Endothelial cell of umbilical vein (primary cell): ENCODE results near the gene ITGA2B. TPM values are rescaled to one million over a fixed set of nuclear protein-coding genes. Genes with fewer than 3 reads are reported as not detected.

Source experiments
- BruUV-seq: library from RNA; stranded (reverse); fragments of 400-500 nt; replicated peaks from 2 replicates; lab custom pipeline; 2021; lab: Mats Ljungman, UMichigan
- CTCF ChIA-PET: fragments of 300-600, 350-600 bp; sonication (Branson Sonifier 250); formaldehyde crosslinking; loops from one replicate; lab custom pipeline; 2021; ENCODE audit warnings: antibody characterized with exemption, inconsistent platforms; lab: Charles Lee
- POLR2A ChIA-PET: fragments of 300-600, 350-600 bp; sonication (Branson Sonifier 250); formaldehyde crosslinking; loops from one replicate; lab custom pipeline; 2021; ENCODE audit warnings: antibody characterized with exemption, inconsistent platforms; lab: Charles Lee
- DNase-seq: peaks from one replicate; pipeline ENCODE4 v3.0.0-alpha.2; 2011; ENCODE audit warnings: low read depth, low spot score
- FAIRE-seq: peaks from 2 replicates; lab custom pipeline; 2011; peaks lifted over from hg19 to GRCh38; lab: Jason Lieb, UNC
- H2AFZ ChIP-seq: 2 replicates; pipeline ENCODE4 v1.6.0; 2012; ENCODE audit warnings: low read depth, low read length, control low read depth, inconsistent platforms
- H3K27ac ChIP-seq: 2 replicates; pipeline ENCODE4 v1.5.1; 2011; ENCODE audit warnings: low read depth, mild to moderate bottlenecking, control low read depth, low read length, moderate library complexity; ENCODE audit not compliant: insufficient read depth
- H3K27me3 ChIP-seq, 2 experiments: 2 replicates each; pipeline versions ENCODE4 v1.6.0 to v1.6.1; 2011; ENCODE audit warnings: low read length in 2 of 2, mixed read lengths in 1 of 2; ENCODE audit not compliant: control insufficient read depth in 2 of 2, insufficient read depth in 2 of 2
- H3K36me3 ChIP-seq, 2 experiments: 2 replicates in 1 of 2; 3 replicates in 1 of 2; pipeline ENCODE4 v1.5.1; 2011; ENCODE audit warnings: low read length in 2 of 2, mild to moderate bottlenecking in 1 of 2, moderate library complexity in 1 of 2; ENCODE audit not compliant: control insufficient read depth in 2 of 2, insufficient read depth in 2 of 2; ENCODE audit errors: extremely low read depth in 1 of 2
- H3K4me1 ChIP-seq: 3 replicates; pipeline ENCODE4 v1.5.1; 2011; ENCODE audit warnings: mild to moderate bottlenecking, low read length; ENCODE audit not compliant: control insufficient read depth, insufficient read depth; ENCODE audit errors: extremely low read depth
- H3K4me2 ChIP-seq: 2 replicates; pipeline ENCODE4 v1.6.1; 2011; ENCODE audit warnings: low read length, control low read depth, mixed read lengths; ENCODE audit not compliant: insufficient read depth
- H3K4me3 ChIP-seq, 3 experiments: fragments of 200-600 bp in 1 of 3; sonication (generic), shearing (Covaris generic) in 1 of 3; replicated peaks in 1 of 3; 2 replicates each; pipeline ENCODE4 v1.5.1; 2011 to 2016; ENCODE audit warnings: control low read depth in 3 of 3, low read length in 3 of 3, mild to moderate bottlenecking in 2 of 3, inconsistent platforms in 1 of 3, low read depth in 1 of 3, moderate library complexity in 1 of 3; ENCODE audit not compliant: insufficient read depth in 1 of 3
- H3K79me2 ChIP-seq: 2 replicates; pipeline ENCODE4 v1.6.0; 2012; ENCODE audit warnings: low read length, inconsistent platforms; ENCODE audit not compliant: control insufficient read depth, insufficient read depth
- H3K9ac ChIP-seq: replicated peaks from 2 replicates; pipeline ENCODE3; 2011; ENCODE audit warnings: low read length, control low read depth; ENCODE audit not compliant: insufficient read depth; ENCODE audit errors: extremely low read depth
- H3K9me1 ChIP-seq: replicated peaks from 3 replicates; pipeline ENCODE4 v1.6.0; 2011; ENCODE audit warnings: mild to moderate bottlenecking, low read length; ENCODE audit not compliant: control insufficient read depth, insufficient read depth; ENCODE audit errors: extremely low read depth
- H3K9me3 ChIP-seq: replicated peaks from 2 replicates; pipeline ENCODE4 v1.5.1; 2012; ENCODE audit warnings: low read length, inconsistent platforms; ENCODE audit not compliant: control insufficient read depth, insufficient read depth
- H4K20me1 ChIP-seq: replicated peaks from 2 replicates; pipeline ENCODE3; 2011; ENCODE audit warnings: mild to moderate bottlenecking, low read length; ENCODE audit not compliant: control insufficient read depth, insufficient read depth; ENCODE audit errors: extremely low read depth
- EZH2 ChIP-seq: IDR thresholded peaks from 2 replicates; pipeline ENCODE4 v1.6.1; 2012; ENCODE audit warnings: borderline replicate concordance, low read depth, mild to moderate bottlenecking, moderate library complexity, low read length, inconsistent platforms; ENCODE audit not compliant: severe bottlenecking
- FOS ChIP-seq: IDR thresholded peaks from 2 replicates; pipeline ENCODE4 v1.6.1; 2011; ENCODE audit warnings: mild to moderate bottlenecking, low read length, moderate library complexity, borderline replicate concordance; ENCODE audit not compliant: insufficient read depth
- GATA2 ChIP-seq: IDR thresholded peaks from 2 replicates; pipeline ENCODE4 v1.7.0; 2011; ENCODE audit warnings: low read depth, mild to moderate bottlenecking, moderate library complexity, mixed read lengths, low read length; ENCODE audit not compliant: insufficient read length, insufficient read depth
- JUN ChIP-seq: IDR thresholded peaks from 2 replicates; pipeline ENCODE4 v1.6.1; 2011; ENCODE audit warnings: borderline replicate concordance, low read depth; ENCODE audit not compliant: insufficient read length, insufficient read depth
- MYC ChIP-seq: IDR thresholded peaks from one replicate; pipeline ENCODE4 v1.6.1; 2011; ENCODE audit warnings: mild to moderate bottlenecking, low read depth, low read length
- POLR2A ChIP-seq: IDR thresholded peaks from 2 replicates; pipeline ENCODE4 v1.6.1; 2012; ENCODE audit warnings: low read depth, mild to moderate bottlenecking, control low read depth, low read length
- POLR2AphosphoS5 ChIP-seq: IDR thresholded peaks from 2 replicates; pipeline ENCODE4 v1.6.1; 2012; ENCODE audit warnings: low read depth, mild to moderate bottlenecking, control low read depth, low read length, moderate library complexity; ENCODE audit not compliant: insufficient read depth
- dilution Hi-C: fragments of 300-500 bp; cut with MboI; formaldehyde crosslinking; loops from one replicate; pipeline ENCODE4 v1.15.0; 2019; ENCODE audit warnings: low sequenced_read_pairs; ENCODE audit not compliant: extremely low pct_ligation_motif_present
- intact Hi-C: fragments of 100-400 bp; cut with micrococcal nuclease; formaldehyde crosslinking; loops from one replicate; pipeline ENCODE4 v1.10.0; 2022
- polyA plus RNA-seq, 4 experiments: library from polyadenylated mRNA; depleted of rRNA in 3 of 4; stranded (reverse) in 3 of 4; unstranded in 1 of 4; fragments of >200 nt; gene quantifications; 2 replicates each; pipeline versions ENCODE4 v1.2.1 to v1.2.3, GENCODE V29; 2011 to 2012; ENCODE audit warnings: missing spikeins in 1 of 4
- total RNA-seq: library from RNA; stranded (reverse); gene quantifications from 2 replicates; pipeline ENCODE4 v1.2.3, GENCODE V29; 2021
- TF ChIP-seq, protein P1 (sequence below): IDR thresholded peaks from 2 replicates; pipeline ENCODE4 v1.6.1; 2011; ENCODE audit not compliant: insufficient read depth, insufficient read length
- TF ChIP-seq, protein P2 (sequence below), 2 donors: IDR thresholded peaks; 1 replicate in 1 of 2; 2 replicates in 1 of 2; pipeline ENCODE4 v1.5.1; 2011; ENCODE audit warnings: low read length in 2 of 2, mild to moderate bottlenecking in 2 of 2, moderate library complexity in 2 of 2, control low read depth in 1 of 2, inconsistent platforms in 1 of 2, low read depth in 1 of 2; ENCODE audit not compliant: insufficient read depth in 1 of 2; ENCODE audit errors: extremely low read depth in 1 of 2

The ITGA2B gene
- total and polyA plus RNA-seq, 2 donors (not counting 3 experiments of a cell fraction or from before 2014, with no cell fraction given), result 0.26 to 0.82 TPM

GRCh38 chr17:44381810-44382305 is 7.6 kb downstream of the ITGA2B start:
- FAIRE-seq (no peak), DNase-seq (no peak)
- peaks cover 8% of the 10 kb centered on the region for H3K4me1 ChIP-seq
- H3K36me3 ChIP-seq, result no peaks in the 10 kb centered on the region
- no TSS peak for BruUV-seq
- no peaks in the 10 kb centered on the region for H4K20me1 ChIP-seq
- no peak overlapping the region for H2AFZ ChIP-seq
- peaks cover 13% of the 10 kb centered on the region in 2 experiments for H3K27me3 ChIP-seq
- H3K9ac ChIP-seq, result no peak overlapping the region
- CTCF ChIA-PET, result interaction anchor here (0.9 to 1.2 kb wide), 2 partner anchors 15 to 142 kb away, joined by 3 to 4 read pairs; no protein-coding TSS in a partner anchor
- H3K4me3 ChIP-seq, result no peak overlapping the region
- no peaks in the 10 kb centered on the region for H3K79me2 ChIP-seq
- H3K27ac ChIP-seq, result no peak overlapping the region
- dilution Hi-C loops, result no loop called here
- no peaks in the 10 kb centered on the region for H3K9me3 ChIP-seq
- no peaks in the 10 kb centered on the region for H3K9me1 ChIP-seq
- no peak for TF ChIP-seq EZH2
- intact Hi-C loops, result no loop called here
- POLR2A ChIA-PET, result no interaction called here
- H3K4me2 ChIP-seq, result no peak overlapping the region

GRCh38 chr17:44380767-44381166 is 8.7 kb downstream of the ITGA2B start:
- Histone ChIP-seq H3K4me2 (no peak overlapping the region), H3K9me1 (no peaks in the 10 kb centered on the region), H3K9me3 (no peaks in the 10 kb centered on the region), H2AFZ (no peak overlapping the region), H4K20me1 (no peaks in the 10 kb centered on the region), H3K9ac (no peak overlapping the region), H3K36me3 (no peaks in the 10 kb centered on the region), H3K27me3 (peaks cover 10 to 13% of the 10 kb centered on the region in 2 experiments), H3K79me2 (no peaks in the 10 kb centered on the region), H3K27ac (no peak overlapping the region), H3K4me1 (peaks cover 7% of the 10 kb centered on the region), H3K4me3 (no peak overlapping the region)
- TF ChIP-seq JUN (no peak), POLR2A (no peak), FOS (no peak), EZH2 (no peak), MYC (no peak), GATA2 (no peak), POLR2AphosphoS5 (no peak)
- TF ChIP-seq, protein P1, sequence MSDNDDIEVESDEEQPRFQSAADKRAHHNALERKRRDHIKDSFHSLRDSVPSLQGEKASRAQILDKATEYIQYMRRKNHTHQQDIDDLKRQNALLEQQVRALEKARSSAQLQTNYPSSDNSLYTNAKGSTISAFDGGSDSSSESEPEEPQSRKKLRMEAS, result no peak
- TF ChIP-seq, protein P2, sequence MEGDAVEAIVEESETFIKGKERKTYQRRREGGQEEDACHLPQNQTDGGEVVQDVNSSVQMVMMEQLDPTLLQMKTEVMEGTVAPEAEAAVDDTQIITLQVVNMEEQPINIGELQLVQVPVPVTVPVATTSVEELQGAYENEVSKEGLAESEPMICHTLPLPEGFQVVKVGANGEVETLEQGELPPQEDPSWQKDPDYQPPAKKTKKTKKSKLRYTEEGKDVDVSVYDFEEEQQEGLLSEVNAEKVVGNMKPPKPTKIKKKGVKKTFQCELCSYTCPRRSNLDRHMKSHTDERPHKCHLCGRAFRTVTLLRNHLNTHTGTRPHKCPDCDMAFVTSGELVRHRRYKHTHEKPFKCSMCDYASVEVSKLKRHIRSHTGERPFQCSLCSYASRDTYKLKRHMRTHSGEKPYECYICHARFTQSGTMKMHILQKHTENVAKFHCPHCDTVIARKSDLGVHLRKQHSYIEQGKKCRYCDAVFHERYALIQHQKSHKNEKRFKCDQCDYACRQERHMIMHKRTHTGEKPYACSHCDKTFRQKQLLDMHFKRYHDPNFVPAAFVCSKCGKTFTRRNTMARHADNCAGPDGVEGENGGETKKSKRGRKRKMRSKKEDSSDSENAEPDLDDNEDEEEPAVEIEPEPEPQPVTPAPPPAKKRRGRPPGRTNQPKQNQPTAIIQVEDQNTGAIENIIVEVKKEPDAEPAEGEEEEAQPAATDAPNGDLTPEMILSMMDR (IDR thresholded peaks at IDR 0.05; ENCODE audit: extremely low read depth in 1 of 2, insufficient read depth in 1 of 2, low read depth in 1 of 2, low read length in 2 of 2), result no peak
- intact Hi-C loops, result no loop called here
- CTCF ChIA-PET, result interaction anchor here (0.9 kb wide), 1 partner anchor 142 kb away, joined by 5 read pairs; no protein-coding TSS in a partner anchor
- no TSS peak for BruUV-seq
- POLR2A ChIA-PET, result no interaction called here
- FAIRE-seq (no peak), DNase-seq (no peak)
- dilution Hi-C loops, result no loop called here
